IPS-18c (cell line): Measurements from ENCODE around the gene TMA16.

Experiments
- H3K4me3 ChIP-seq: 2 replicates; pipeline ENCODE4 v1.7.0; 2013; ENCODE audit warnings: low read depth, mild to moderate bottlenecking, low read length, moderate library complexity; ENCODE audit not compliant: insufficient read depth
- H3K9me3 ChIP-seq: one replicate; pipeline ENCODE4 v1.6.1; 2013; ENCODE audit warnings: mild to moderate bottlenecking, low read length, moderate library complexity; ENCODE audit not compliant: control insufficient read depth, insufficient read depth

TMA16 gene

DNA sequence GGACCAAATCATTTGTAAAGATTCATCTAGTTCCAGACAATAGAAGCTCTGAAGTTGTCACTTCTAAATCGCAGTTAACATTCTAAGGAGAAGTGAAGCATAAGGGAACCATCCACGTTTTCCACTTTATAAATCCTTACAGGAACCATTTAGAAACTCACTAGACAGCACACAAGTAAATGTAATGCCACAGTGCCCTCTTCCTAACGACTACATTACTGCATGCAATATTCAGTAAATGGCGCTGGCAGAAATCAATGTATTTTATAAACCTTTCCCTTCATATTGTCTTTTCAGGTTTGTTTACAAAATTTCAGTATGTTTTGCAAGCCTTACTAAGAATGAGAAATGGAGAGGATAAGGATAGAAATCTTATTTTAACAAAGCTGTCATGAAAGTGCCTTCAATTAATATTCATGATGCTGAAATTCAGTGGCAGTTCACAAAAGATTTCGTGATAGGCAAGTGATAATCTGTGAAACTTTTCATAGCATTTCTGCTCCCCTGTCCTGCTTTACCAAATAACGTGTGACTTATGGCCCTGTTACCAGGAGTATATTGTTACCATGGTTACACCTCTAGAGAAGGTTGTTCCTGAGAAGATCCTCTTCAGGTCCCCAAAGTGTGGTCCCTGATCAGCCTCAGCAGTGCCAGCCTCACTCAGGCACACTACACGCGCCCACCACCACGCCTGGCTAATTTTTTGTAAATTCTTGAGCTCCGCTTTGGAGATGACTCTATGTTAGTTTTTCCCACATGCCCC lies 54.2 kb downstream of the TMA16 start:
- no peak overlapping the region for H3K4me3 ChIP-seq
- no peaks in the 10 kb centered on the region for H3K9me3 ChIP-seq

DNA sequence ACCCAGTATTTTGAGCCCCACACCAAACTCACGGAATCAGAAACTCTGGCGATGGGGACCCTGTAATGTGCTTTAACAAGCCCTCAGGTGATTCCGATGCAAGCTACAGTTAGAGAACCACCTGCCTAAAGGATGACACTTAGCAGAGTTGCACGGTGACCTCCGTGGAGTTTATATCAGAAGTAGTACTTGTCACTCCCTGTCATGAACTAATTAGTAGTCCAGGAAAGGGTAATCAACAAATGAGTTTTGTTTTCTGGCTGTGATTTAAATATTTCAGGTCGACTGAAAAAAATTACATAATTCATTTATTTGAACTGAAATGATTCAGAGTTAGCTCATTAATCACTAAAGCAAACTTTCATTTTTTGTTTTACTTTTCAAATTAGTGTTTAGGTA lies 56.4 kb downstream of the TMA16 start:
- H3K9me3 ChIP-seq = no peaks in the 10 kb centered on the region
- no peak overlapping the region for H3K4me3 ChIP-seq

DNA sequence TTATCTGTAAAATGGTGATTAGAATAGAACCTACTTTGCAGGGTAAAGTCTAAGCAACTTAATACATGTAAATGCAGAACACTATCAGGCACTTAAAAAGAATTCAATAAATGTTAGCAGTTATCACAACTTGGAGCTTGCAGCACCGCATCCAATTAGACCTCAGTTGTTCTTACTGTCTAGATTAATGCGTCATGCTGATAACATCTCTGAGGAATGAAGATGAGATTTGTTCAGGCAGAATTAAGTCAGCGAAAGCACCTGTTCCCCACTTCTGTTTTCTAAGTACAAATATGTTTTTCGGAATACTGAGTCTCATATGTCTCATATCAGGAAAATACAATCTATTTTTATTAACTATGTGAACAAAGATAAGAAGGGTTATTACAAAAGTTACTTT lies 58.7 kb downstream of the TMA16 start:
- no peaks in the 10 kb centered on the region for H3K9me3 ChIP-seq
- no peak overlapping the region for H3K4me3 ChIP-seq

DNA sequence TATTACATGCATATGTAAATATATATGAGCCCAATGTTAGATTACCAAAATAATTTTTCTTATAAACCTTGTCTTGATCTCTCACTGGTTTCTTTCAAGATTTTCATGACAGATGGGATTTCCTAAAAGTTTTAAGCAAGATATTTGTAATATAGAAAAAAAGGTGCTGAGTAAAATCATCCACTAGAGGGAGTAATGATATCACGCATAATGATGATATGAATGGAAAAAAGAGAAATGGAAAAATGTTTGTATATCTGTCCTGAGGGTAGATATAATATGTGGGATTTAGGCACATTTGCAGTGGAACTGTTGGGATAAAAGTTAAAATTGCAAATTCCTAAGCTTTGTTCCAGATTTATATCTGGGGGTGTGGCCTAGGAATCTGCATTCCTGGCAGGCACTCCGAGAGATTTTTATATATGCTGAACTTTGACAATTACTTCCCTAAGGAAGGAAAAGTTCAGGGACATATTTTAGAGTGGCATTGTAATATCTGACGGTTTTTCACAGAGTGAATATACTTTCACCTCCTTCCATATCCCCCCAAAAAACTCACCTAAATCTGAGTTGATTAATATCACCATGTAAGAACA lies 60.5 kb downstream of the TMA16 start:
- no peaks in the 10 kb centered on the region for H3K9me3 ChIP-seq
- H3K4me3 ChIP-seq = no peak overlapping the region

DNA sequence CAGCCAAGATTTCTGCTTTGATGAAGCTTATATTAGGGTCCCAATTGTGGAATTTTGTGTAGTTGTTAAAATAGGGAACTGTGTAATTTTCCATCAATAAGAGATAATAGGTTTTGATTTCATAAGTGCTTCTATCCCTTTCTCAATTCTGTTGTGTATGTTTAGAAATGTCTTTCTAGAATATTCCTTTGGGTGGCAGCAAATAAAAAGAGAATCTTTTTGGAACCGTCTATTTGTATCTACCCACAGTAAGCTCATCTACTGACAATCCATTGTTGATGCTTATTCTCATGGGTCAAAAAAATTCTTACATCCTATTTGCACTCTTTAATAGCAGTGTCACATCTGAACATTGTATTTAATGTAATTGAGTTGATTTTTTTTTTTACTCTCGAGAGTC lies 61.7 kb downstream of the TMA16 start:
- H3K4me3 ChIP-seq = no peak overlapping the region
- H3K9me3 ChIP-seq = no peaks in the 10 kb centered on the region

DNA sequence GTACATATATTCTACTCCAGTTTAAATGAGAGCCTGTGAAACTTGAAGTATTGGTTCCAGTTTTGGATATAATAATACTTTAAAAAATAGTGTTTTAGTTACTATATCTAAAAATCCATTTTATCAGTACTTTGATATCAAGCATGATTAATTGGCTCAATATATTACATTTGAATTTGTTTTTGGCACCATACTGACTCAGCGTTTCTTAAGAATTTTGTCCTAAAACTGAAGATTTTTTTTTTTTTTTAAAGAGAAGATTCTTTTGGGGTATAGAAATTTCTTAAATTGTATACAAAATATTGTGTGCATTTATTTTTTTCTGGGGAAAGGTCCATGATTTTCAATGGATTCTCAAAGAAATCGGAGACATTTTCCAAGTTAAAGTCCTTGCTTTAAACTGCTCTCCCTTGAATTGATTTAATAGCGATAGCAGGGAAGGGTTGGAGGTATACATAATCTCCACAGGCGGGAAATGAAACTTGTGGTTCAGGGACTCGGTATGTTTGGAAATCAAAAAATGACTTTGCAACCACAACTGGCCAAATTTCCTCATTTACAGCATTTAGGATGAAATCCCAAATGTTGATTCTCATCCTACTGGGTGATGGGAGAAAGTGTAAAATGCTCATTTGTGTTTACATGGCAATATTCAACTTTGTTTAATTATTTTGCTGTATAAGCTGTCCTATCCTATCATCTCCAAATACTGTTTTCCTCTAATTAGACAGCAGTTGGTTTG lies 62.3 kb downstream of the TMA16 start:
- H3K9me3 ChIP-seq = no peaks in the 10 kb centered on the region
- no peak overlapping the region for H3K4me3 ChIP-seq

DNA sequence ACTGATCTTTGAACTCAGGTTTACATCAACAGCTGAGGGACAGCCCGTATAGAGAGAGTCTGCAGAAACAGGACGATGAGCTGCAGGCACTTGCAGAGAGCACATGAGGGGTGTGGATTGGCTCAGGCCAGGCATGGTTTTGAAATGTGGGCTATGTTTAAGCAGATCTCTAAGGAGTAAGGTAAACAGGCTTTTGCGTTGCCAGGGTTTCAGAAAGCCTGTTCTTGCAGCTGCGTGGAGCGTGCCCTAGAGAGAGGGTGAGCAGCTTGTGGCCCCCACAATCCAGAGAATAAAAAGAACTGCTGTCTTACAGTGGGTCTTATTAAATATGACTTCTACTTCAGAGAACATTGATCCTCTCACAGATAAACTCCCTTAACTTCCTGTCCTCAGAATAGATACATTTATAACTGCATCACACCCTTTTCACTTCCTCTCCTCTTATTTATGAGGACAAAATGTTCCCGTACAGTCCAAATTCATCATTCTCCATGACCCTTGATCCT lies 64.1 kb downstream of the TMA16 start:
- no peak overlapping the region for H3K4me3 ChIP-seq

DNA sequence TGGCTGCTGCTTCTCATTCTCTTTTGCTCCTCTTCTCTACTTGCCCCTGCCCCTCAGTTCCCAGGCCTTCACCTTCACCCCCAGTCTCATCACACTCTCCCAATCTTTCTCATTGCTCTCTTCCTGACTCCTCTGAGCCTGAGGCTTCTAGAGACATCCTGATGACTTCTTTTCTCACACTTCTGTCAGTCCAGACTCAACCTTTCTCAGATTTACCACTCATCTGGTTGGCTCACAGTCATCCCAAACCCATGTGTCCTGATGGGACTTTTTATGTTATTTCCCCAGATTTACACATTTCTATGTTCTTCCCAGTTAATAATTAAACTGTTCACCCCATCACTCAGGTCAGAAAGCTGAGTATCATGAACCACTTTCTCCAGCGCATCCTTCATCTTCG lies 68.0 kb downstream of the TMA16 start:
- no peak overlapping the region for H3K4me3 ChIP-seq
- H3K9me3 ChIP-seq = no peaks in the 10 kb centered on the region

More for the DNA sequence above, 64.1 kb downstream of the TMA16 start:
- H3K9me3 ChIP-seq = no peaks in the 10 kb centered on the region

DNA sequence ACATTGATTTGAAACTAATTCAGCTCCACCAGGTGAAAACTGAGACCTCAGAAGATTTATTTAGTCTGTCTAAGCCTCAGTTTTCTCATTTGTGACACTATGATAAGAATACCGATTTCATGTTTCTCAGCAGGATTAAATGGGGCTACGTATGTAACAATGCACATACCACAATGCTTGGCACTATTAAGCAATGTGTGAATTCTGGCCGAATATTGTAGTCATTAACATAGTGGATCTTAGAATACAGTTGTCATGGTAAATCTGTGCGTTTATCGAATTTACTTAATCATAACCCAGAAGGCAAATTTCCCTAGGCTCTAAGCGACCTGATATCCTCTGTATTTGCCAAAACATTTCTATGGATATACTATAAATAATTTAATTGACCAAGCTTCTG lies 69.1 kb downstream of the TMA16 start:
- no peaks in the 10 kb centered on the region for H3K9me3 ChIP-seq
- H3K4me3 ChIP-seq = no peak overlapping the region

DNA sequence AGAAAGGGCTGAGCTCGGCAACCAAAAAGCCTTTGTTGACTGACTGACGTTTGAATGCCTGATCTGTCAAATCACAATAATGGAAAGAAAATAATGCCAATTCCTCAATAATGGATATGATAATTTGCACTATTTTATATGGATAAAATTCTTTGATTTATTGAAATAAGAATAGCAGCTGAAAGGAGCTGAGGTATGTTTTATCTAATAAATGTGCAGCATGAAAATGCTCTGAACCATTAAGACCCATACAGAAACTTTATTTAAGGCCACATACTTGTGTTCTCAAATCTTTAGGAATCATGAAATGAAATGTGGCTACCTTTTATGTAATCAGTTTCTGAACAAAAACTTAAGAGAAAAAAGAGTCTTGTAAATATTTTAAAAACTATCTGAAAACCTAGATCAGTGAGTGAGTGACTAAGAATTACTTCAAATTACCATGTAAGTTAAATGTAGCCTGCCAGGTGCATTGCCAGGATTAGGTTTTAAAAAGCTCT lies 69.8 kb downstream of the TMA16 start:
- no peaks in the 10 kb centered on the region for H3K9me3 ChIP-seq
- no peak overlapping the region for H3K4me3 ChIP-seq

DNA sequence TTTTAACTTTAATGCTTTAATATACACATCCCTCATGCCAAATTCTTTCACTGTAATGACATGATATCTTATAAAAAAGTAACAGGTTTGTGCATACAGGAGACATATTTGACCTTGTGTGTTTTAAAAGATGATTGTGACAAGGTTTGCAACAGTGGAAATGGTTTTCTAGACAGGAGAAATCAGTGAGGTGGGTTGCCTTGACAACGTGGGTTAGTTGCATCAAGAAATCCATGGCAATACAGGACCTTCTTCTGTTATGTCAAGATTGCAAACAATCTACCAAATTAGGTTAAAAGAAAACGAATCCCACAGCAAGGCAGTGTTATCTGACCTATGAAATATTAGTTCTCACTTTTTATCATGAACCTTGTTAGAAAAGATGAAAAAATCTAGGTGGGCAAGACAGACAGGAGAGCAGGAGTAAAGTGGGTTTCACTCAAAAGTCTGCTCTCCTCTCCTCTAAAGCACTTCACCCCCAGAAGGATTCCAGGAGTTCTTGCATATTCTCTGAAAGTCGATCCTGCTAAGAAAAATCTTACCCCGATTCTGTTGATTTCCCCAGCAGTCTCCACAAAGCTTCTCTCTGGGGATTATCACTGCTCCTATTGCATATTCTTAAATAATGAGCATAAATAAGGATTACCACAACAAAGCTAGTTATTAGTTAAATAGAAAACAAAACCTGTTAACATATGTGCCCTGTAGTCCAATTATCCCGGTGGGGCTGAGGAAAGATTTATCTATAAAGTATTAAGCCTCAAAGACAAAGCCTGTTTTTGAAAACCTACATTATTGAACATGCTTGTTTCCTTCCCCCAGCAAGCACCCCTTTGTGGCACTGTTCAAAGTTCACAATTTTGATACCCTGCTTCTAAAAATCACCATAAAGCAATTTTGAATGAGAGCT lies 71.0 kb downstream of the TMA16 start:
- H3K4me3 ChIP-seq = no peak overlapping the region
- H3K9me3 ChIP-seq = no peaks in the 10 kb centered on the region

DNA sequence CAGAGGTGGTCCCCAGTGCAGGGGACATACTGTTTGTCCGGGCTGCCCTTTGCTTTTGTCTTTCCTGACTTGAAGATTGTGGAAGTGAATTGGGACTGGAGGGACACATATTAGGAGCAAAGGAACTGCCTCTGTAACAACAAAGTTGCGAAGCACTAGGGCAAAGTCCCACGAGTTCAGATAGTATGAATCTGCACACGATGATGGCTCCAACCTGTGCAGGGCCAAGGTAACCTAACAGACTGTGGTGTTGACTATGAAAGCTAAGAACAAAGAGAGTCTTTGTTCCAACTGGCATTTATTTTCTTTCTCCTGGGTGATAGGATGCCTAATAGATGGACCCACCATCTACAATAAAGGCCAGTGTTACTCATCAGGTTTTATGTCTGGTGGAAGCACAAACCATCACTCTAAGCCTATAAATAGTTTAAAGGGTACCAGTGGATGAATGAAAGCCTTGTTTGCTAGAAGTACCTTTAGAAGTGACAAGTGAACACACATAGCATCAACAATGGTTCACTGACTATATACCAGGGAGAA lies 71.8 kb downstream of the TMA16 start:
- H3K9me3 ChIP-seq = no peaks in the 10 kb centered on the region
- no peak overlapping the region for H3K4me3 ChIP-seq

DNA sequence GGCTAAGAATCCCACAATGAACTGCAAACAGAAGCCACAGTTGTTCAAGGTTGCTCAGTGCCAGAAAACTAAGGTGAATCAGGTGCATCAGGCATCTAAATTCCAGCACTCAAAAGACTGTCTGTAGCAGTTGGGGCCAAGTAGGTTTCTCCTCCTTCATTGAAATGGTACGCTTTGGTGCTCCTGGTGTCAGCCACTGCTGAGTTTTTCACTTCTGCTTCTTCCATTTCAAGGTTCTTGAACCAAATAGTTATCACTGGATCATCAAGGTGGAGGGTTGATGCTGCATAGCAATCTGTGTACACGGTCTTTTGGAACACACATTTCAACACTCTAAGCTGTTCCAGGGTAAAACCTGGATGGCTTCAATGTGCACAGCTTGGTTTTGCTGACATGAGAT lies 74.4 kb downstream of the TMA16 start:
- Histone ChIP-seq H3K4me3 (no peak overlapping the region), H3K9me3 (no peaks in the 10 kb centered on the region)
